GM18951 (cell line): ENCODE results near the gene SEPTIN10.

Experiments
- POLR2A ChIP-seq: IDR thresholded peaks from 4 replicates; pipeline ENCODE4 v1.6.1; 2011; ENCODE audit warnings: mild to moderate bottlenecking; ENCODE audit not compliant: insufficient read length, insufficient read depth; ENCODE audit errors: extremely low read depth
- in situ Hi-C: fragments of 300-500 bp; cut with MboI; formaldehyde crosslinking; loops from one replicate; pipeline ENCODE4 v1.12.0; 2022; ENCODE audit warnings: low sequenced_read_pairs, mixed read lengths, inconsistent platforms; ENCODE audit not compliant: unreplicated experiment

SEPTIN10 gene

DNA sequence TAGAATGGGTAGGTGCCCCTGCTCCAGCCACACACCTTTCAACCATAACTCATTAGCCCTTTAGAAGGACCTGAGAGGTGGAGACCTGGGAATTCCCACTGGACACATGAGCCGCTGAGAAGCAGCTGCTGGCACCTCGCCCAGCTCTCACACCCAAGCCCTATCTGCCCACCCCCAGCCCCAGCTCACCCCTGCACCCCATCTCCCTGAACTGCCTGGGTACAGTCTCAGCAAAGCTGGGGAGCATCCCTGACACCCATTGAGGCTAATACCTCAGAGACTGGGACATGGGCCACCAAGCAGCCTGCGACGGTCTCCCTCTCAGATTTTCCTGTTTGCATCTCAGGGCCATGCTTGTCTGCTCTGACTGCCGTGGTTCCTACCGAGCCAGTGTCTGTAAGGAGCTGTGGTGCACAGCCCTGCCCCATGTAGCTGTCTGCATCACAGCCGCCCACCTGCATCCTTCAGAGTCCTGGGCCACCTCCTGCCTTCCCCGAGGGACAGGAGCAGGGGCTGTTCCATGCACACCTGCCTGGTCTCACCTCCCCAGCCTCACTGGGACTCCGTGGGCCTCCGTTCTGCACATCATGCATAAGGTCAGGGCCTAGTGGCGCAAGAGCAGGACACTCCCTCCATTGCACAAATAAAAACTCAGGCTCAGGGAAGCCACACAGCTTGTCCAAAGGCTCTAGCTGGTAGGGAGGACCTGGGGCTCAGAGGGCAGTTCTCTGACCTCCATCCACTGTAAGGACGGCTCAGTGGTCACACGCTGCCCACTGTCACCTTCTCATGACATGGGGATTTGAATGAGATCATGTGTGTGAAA lies 90.0 kb downstream of the SEPTIN10 start:
- TF ChIP-seq POLR2A: no peak
- in situ Hi-C loops: loop anchor here (25.0 kb wide), 1 partner anchor 386 kb away; the partner anchor contains the start of gene SH3RF3

DNA sequence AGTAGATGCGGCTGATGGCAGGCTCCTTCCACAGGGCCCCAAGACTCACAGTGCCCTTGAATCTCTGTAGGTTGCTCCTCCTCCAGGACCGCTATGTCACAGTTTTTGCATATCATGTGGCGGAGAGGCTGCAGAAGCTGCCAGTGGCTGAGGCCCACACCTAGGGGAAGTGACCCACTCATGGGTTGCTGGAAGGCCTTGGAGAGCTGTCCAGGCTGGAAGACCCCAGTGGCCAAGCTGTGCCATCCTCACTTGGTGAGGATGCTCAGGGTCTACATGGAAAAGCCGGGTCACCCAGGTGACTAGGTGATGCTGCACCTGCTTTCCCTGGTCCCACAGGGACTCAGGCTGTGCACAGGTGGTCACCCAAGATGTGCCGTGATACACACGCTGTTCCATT lies 90.6 kb downstream of the SEPTIN10 start:
- in situ Hi-C loops: loop anchor here (25.0 kb wide), 1 partner anchor 386 kb away; the partner anchor contains the start of gene SH3RF3
- no peak for TF ChIP-seq POLR2A

DNA sequence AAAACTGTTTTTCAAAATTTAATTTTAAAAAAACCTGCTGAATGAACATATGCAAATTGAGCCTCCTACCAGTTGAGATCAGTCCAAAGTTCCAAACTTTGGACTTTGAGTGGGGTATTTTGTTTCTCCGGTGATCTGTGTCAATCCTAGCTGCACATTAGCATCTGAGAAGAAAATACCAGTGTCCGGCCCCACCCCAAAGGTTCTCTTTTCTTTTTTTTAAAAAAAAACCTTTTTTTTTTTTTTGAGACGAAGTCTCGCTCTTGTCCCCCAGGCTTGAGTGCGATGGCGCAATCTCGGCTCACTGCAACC lies 91.7 kb downstream of the SEPTIN10 start:
- in situ Hi-C loops: loop anchor here (25.0 kb wide), 1 partner anchor 385 kb away; the partner anchor contains the start of gene SH3RF3
- TF ChIP-seq POLR2A: no peak

DNA sequence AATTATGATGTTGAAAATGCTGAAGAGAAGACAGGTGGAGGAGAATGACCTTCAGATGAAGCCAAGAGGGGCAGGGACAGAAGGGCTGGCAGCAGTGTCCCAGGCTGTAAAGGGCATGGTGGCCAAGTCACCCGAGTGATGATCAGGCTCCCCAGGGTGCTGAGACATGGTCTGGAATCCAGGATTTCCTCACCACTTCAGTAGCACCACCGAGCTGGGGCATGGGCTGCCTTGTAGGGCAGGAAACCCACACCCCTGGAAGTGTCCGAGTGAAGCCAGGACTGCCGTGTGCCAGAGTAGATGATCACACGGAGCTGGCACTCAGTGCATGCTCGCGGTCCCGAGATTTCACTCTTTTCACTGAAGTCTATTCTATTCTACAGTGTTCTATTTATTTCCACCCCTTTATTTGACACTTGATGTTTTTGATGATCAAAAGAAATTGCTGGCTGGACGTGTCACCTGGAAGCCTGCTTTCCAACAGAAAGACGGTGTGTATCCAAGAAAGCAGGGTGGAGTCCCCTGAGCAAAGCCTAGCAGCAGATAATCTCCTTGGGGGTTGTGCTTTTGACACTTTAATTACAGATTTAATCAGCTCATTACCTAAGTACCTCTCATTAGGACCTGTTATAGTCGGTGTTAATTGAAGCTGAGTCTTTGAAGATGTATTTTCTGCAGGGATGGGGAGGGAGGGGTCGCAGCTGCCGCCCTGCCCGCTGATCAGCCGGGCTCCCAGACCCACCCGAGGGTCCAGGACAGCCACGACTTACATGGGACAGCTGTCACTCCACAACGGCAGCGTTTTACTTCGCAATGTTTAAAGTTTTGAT lies 92.3 kb downstream of the SEPTIN10 start:
- in situ Hi-C loops: loop anchor here (25.0 kb wide), 1 partner anchor 384 kb away; the partner anchor contains the start of gene SH3RF3

DNA sequence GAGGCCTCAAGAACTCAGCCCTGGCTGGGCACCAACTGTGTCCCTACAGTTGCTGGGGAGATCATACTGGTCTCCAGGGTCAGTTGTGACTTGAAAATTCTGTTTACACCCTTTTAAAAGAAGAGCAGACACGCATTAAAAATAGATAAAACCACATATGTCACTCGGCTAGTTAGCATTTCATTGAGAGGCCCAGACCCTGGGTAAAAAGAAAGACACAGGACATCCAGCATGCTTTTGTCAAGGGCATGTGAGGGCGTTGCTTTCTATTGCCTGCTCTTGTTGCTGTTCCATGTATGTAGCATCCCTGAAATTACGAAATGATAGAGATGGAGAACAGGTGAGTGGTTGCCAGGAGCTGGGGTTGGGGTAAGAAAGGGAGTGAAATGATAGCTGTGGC lies 94.3 kb downstream of the SEPTIN10 start:
- in situ Hi-C loops: loop anchor here (25.0 kb wide), 1 partner anchor 382 kb away; the partner anchor contains the start of gene SH3RF3
- TF ChIP-seq POLR2A: no peak

More for the DNA sequence above, 92.3 kb downstream of the SEPTIN10 start:
- no peak for TF ChIP-seq POLR2A

DNA sequence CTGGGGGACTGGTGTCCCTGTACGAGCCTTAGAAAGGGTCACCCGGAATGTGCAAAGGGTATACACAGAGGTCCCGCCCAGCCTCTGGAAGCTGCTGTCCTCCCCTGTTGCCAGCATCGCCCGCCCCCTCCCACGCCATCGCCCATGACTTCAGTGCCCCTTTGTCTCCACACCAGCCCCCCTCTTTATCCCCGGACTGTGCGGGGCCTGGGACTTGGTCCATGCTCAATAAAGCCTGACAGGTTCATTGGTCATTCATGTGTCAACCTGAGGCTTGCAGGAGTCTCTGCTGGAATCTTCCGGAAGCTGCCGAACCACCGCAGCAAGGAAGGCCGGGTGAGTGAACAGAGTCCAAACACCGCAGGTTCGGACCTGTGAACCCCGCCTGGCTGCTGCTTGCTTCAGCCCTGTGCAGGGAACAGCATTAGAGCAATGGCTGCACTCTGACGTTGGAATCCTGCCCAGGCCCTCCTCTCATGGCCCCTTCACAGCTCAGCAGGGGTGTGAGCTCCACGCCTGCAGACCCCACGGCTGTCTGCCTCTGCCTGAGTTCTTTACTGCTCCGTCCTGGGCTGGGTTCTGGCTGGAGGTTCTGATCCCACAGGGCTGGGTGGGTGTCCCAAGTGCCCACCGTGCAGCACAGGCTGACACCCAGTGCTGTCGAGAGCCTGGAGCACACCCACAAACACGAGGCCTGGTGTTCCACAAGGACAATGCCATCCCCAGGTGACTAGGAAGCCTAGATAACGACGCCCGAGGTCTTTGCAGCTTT lies 96.5 kb downstream of the SEPTIN10 start:
- in situ Hi-C loops: loop anchor here (25.0 kb wide), 1 partner anchor 380 kb away; the partner anchor contains the start of gene SH3RF3

DNA sequence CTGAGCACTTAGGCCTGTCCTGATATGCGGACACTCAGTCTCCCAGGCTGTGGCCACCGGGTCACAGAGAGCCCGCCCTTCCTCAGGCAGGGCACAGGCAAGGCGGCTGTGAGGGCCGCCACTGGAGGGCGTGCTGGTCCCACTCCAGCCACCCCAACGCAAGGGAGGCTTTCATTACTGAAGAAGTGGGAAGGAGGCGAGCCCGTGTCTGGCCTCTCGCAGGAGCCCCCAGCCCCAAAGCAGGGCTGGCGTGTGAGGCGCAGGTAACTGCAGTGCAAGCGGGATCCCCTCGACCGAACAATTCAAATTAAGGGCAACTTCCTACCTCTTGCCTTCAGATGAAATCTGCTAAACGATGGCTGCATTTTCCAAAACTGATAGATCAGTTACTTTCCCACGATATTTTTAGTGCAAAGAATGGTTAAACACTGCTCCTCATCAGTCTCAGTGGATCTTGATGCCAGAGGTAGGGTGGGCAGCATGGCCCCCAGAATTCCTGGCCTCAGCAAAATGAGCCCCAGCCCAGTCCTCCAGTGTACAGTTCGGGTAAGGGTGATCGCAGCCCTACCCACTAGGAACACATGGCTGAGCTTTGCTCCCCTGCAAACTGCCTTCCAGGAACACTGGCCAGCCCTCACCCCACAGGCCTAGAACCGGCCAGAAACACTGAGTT lies 97.2 kb downstream of the SEPTIN10 start:
- TF ChIP-seq POLR2A: no peak
- in situ Hi-C loops: loop anchor here (25.0 kb wide), 1 partner anchor 379 kb away; the partner anchor contains the start of gene SH3RF3

More for the DNA sequence above, 96.5 kb downstream of the SEPTIN10 start:
- TF ChIP-seq POLR2A: no peak

DNA sequence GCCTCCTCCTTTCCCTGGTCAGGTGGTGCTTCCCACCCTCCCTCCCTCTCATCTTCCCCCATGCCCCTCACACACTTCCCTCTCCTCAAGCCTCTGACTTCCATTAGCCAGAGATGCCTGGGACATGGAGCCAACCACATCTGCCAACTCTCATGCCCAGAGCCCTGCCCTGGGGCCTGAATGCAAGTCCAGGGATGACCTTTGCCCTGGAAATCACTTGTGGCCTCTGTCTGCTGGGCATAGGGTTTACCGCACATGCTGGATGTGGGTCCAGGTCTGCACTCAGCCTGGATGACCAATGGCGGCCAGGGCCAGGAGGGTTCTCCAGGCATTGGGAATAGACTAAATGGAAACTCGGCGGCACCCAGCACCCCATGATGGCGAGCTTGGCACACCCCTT lies 98.9 kb downstream of the SEPTIN10 start:
- in situ Hi-C loops: loop anchor here (25.0 kb wide), 1 partner anchor 378 kb away; the partner anchor contains the start of gene SH3RF3
- TF ChIP-seq POLR2A: no peak

DNA sequence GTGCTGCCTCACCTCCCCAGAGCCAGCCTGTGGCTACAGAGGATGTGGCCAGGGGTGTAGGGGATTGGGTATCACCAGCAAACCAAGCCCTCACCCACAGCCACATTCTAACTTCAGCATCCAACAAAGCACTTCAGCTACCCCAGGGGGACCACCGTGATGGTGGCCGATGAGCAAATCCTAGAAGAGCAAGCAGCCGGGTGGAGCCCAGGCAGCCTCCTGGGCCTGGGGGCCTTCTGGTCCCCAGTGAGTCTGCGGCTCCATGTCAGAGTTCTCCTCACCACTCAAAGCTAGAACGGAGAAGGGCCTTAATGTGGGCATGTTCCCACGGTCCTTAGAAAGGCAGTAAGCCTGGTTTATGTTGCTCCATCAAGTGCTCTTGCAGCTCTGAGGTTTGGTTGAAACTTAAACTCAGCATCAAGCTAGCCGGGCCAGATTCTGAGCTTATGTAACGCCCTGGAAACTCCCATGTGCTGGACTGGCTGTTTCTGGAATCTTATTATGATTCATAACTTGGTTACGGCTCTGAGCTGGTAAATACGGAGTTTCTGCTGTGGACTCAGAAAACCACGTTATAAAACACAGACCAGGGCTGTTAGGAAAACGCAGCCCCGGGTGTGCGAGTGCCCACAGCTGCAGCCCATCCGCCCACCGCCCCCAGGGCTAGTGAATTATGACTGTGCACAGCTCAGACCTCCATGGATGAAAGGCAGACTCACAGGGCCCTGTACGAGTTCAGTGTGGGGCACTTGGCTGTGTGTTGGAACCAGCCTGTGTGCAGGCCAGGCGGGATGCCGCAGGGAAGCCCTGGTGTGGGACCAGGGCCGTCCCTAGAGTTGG lies 99.8 kb downstream of the SEPTIN10 start:
- no peak for TF ChIP-seq POLR2A
- in situ Hi-C loops: loop anchor here (25.0 kb wide), 1 partner anchor 377 kb away; the partner anchor contains the start of gene SH3RF3

DNA sequence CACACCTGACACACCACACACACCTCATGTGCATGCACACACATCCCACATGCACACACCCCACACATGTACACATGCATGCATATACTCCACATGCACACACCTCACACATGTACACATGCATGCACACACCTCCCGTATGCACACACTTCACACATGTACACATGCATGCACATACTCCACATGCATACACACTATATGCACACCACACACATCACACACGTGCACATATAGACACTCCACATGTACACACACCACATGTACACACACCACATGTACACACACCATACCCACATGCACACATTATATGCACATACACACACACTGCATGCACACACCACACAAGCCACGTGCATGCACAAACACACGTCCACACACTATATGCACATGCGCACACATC lies 100.5 kb downstream of the SEPTIN10 start:
- in situ Hi-C loops: loop anchor here (25.0 kb wide), 1 partner anchor 376 kb away; the partner anchor contains the start of gene SH3RF3
- no peak for TF ChIP-seq POLR2A

DNA sequence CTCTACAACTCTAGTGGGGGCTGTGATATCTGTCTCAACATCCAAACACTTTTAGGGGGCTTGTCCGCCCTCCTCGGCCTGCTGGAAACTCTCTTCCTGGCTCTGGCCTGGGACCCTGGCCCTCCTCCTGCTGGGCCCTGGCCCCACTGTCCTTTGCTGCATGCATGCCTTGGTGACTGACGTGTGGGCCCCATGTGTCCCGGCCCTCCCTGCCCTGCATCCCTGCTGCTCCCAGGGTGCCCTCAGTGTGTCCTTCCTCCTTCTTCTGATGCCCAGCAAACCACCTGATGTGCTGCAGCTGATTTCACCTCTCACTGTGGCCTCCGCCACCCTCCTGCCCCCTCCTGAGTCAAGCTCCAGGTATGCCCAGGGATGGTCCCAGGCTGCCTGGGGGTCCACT lies 101.7 kb downstream of the SEPTIN10 start:
- no peak for TF ChIP-seq POLR2A
- in situ Hi-C loops: loop anchor here (25.0 kb wide), 1 partner anchor 375 kb away; the partner anchor contains the start of gene SH3RF3
